Parathyroid adenoma (tissue), 2 donors: Measurements from ENCODE around the gene TSPAN5.

Source experiments
- H2AFZ ChIP-seq: fragments of 300-600 bp; sonication (generic); one replicate; pipeline ENCODE4 v1.7.0; 2017; ENCODE audit warnings: antibody characterized with exemption, mild to moderate bottlenecking
- H3K27ac ChIP-seq: fragments of 300-600 bp; sonication (generic); one replicate; pipeline ENCODE4 v1.7.0; 2017
- H3K27me3 ChIP-seq: fragments of 300-600 bp; sonication (generic); one replicate; pipeline ENCODE4 v1.7.0; 2017; ENCODE audit warnings: low read length; ENCODE audit not compliant: control insufficient read depth, insufficient read depth
- H3K36me3 ChIP-seq: fragments of 300-600 bp; sonication (generic); one replicate; pipeline ENCODE4 v1.7.0; 2017; ENCODE audit warnings: low read length; ENCODE audit not compliant: control insufficient read depth, insufficient read depth
- H3K4me1 ChIP-seq: fragments of 300-600 bp; sonication (generic); one replicate; pipeline ENCODE4 v1.7.0; 2017; ENCODE audit warnings: control low read depth
- H3K4me2 ChIP-seq: fragments of 300-600 bp; sonication (generic); one replicate; pipeline ENCODE4 v1.7.0; 2017; ENCODE audit warnings: low read length
- H3K4me3 ChIP-seq: fragments of 300-600 bp; sonication (generic); one replicate; pipeline ENCODE4 v1.7.0; 2017; ENCODE audit warnings: low read depth, low read length
- H3K79me2 ChIP-seq: fragments of 300-600 bp; sonication (generic); one replicate; pipeline ENCODE4 v1.7.0; 2017; ENCODE audit warnings: control low read depth
- H3K9ac ChIP-seq: fragments of 300-600 bp; sonication (generic); one replicate; pipeline ENCODE4 v1.7.0; 2017; ENCODE audit warnings: mild to moderate bottlenecking
- H3K9me3 ChIP-seq: fragments of 300-600 bp; sonication (generic); one replicate; pipeline ENCODE4 v1.7.0; 2017; ENCODE audit warnings: low read length; ENCODE audit not compliant: control insufficient read depth
- CTCF ChIP-seq: fragments of 300-600 bp; sonication (generic); IDR thresholded peaks from one replicate; pipeline ENCODE4 v1.7.0; 2017; ENCODE audit warnings: antibody characterized with exemption, mild to moderate bottlenecking
- donor health status: primary hyperparathyroidism.

Gene TSPAN5

GRCh38 chr4:98645527-98645926 lies 12.9 kb downstream of the TSPAN5 start:
- no peaks in the 10 kb centered on the region for H3K9me3 ChIP-seq
- H3K27me3 ChIP-seq: no peaks in the 10 kb centered on the region
- H3K4me2 ChIP-seq: no peak overlapping the region
- no peak overlapping the region for H2AFZ ChIP-seq
- H3K9ac ChIP-seq: no peak overlapping the region
- no peaks in the 10 kb centered on the region for H3K4me1 ChIP-seq
- no peak overlapping the region for H3K4me3 ChIP-seq
- H3K36me3 ChIP-seq: no peaks in the 10 kb centered on the region
- no peak overlapping the region for H3K27ac ChIP-seq
- no peak for TF ChIP-seq CTCF
- no peaks in the 10 kb centered on the region for H3K79me2 ChIP-seq

GRCh38 chr4:98643755-98644154 lies 14.7 kb downstream of the TSPAN5 start:
- no peaks in the 10 kb centered on the region for H3K4me1 ChIP-seq

GRCh38 chr4:98642991-98643426 lies 15.4 kb downstream of the TSPAN5 start:
- H2AFZ ChIP-seq: no peak overlapping the region
- no peak overlapping the region for H3K4me3 ChIP-seq
- H3K9ac ChIP-seq: no peak overlapping the region
- no peaks in the 10 kb centered on the region for H3K27me3 ChIP-seq
- H3K36me3 ChIP-seq: no peaks in the 10 kb centered on the region
- TF ChIP-seq CTCF: no peak
- H3K4me2 ChIP-seq: no peak overlapping the region
- H3K9me3 ChIP-seq: no peaks in the 10 kb centered on the region
- no peaks in the 10 kb centered on the region for H3K4me1 ChIP-seq
- no peak overlapping the region for H3K27ac ChIP-seq
- no peaks in the 10 kb centered on the region for H3K79me2 ChIP-seq

More at GRCh38 chr4:98643755-98644154, 14.7 kb downstream of the TSPAN5 start:
- H3K79me2 ChIP-seq: no peaks in the 10 kb centered on the region
- no peaks in the 10 kb centered on the region for H3K9me3 ChIP-seq
- no peak overlapping the region for H3K4me2 ChIP-seq
- no peak overlapping the region for H3K4me3 ChIP-seq
- no peak overlapping the region for H3K27ac ChIP-seq
- TF ChIP-seq CTCF: no peak
- H3K27me3 ChIP-seq: no peaks in the 10 kb centered on the region
- H3K36me3 ChIP-seq: no peaks in the 10 kb centered on the region
- no peak overlapping the region for H2AFZ ChIP-seq
- no peak overlapping the region for H3K9ac ChIP-seq

GRCh38 chr4:98641906-98642668 lies 16.3 kb downstream of the TSPAN5 start:
- Histone ChIP-seq H3K4me3 (no peak overlapping the region), H2AFZ (no peak overlapping the region), H3K4me2 (no peak overlapping the region), H3K36me3 (no peaks in the 10 kb centered on the region), H3K4me1 (no peaks in the 10 kb centered on the region), H3K9me3 (no peaks in the 10 kb centered on the region), H3K27me3 (no peaks in the 10 kb centered on the region), H3K79me2 (no peaks in the 10 kb centered on the region), H3K27ac (no peak overlapping the region), H3K9ac (no peak overlapping the region)
- TF ChIP-seq CTCF: no peak

GRCh38 chr4:98641376-98641775 lies 17.0 kb downstream of the TSPAN5 start:
- H3K4me2 ChIP-seq: no peak overlapping the region
- no peak for TF ChIP-seq CTCF
- no peaks in the 10 kb centered on the region for H3K27me3 ChIP-seq
- H3K79me2 ChIP-seq: no peaks in the 10 kb centered on the region
- no peak overlapping the region for H2AFZ ChIP-seq
- no peak overlapping the region for H3K27ac ChIP-seq
- no peaks in the 10 kb centered on the region for H3K9me3 ChIP-seq
- H3K4me3 ChIP-seq: no peak overlapping the region
- no peaks in the 10 kb centered on the region for H3K36me3 ChIP-seq
- no peak overlapping the region for H3K9ac ChIP-seq
- H3K4me1 ChIP-seq: no peaks in the 10 kb centered on the region
